Endodermal cell (in vitro differentiated cells): Measurements from ENCODE around the gene CCDC120. TPM values are rescaled to one million over a fixed set of nuclear protein-coding genes. Genes with fewer than 3 reads are reported as not detected.
A peak's percentile ranks its signal among the peaks of the same experiment; 100 is the strongest.

Experiments
- DNase-seq: peaks from one replicate; pipeline ENCODE4 v3.0.0-alpha.2; 2017
- H3K27ac ChIP-seq: 2 replicates; pipeline ENCODE4 v1.5.1; 2013; ENCODE audit warnings: mild to moderate bottlenecking, low read depth, low read length, moderate library complexity
- H3K27me3 ChIP-seq: 2 replicates; pipeline ENCODE4 v1.6.1; 2013; ENCODE audit warnings: mild to moderate bottlenecking, low read length, moderate library complexity; ENCODE audit not compliant: insufficient read depth, control insufficient read depth, poor library complexity, severe bottlenecking
- H3K36me3 ChIP-seq: 2 replicates; pipeline ENCODE4 v1.7.0; 2013; ENCODE audit warnings: mild to moderate bottlenecking, low read length, moderate library complexity; ENCODE audit not compliant: control insufficient read depth, insufficient read depth
- H3K4me1 ChIP-seq: one replicate; pipeline ENCODE4 v1.7.0; 2013; ENCODE audit warnings: low read length; ENCODE audit not compliant: control insufficient read depth, insufficient read depth
- H3K4me3 ChIP-seq: 2 replicates; pipeline ENCODE4 v1.5.1; 2013; ENCODE audit warnings: mild to moderate bottlenecking, low read length, moderate library complexity
- H3K9ac ChIP-seq: 2 replicates; pipeline ENCODE4 v1.6.1; 2013; ENCODE audit warnings: mild to moderate bottlenecking, low read length, moderate library complexity; ENCODE audit not compliant: poor library complexity, severe bottlenecking; ENCODE audit errors: extremely low read depth
- H3K9me3 ChIP-seq: 2 replicates; pipeline ENCODE4 v1.6.1; 2013; ENCODE audit warnings: mild to moderate bottlenecking, low read length, moderate library complexity; ENCODE audit not compliant: control insufficient read depth
- H3K27ac Mint-ChIP-seq: 2 replicates; pipeline ENCODE4 v1.8.0; 2020; ENCODE audit warnings: mixed read lengths
- H3K27me3 Mint-ChIP-seq: 2 replicates; pipeline ENCODE4 v1.8.0; 2021; ENCODE audit warnings: mild to moderate bottlenecking, mixed read lengths; ENCODE audit not compliant: insufficient read depth
- H3K36me3 Mint-ChIP-seq: 2 replicates; pipeline ENCODE4 v1.8.0; 2020; ENCODE audit warnings: low read depth, mixed read lengths
- H3K4me1 Mint-ChIP-seq: 2 replicates; pipeline ENCODE4 v1.8.0; 2020; ENCODE audit warnings: mixed read lengths
- H3K4me3 Mint-ChIP-seq: 2 replicates; pipeline ENCODE4 v1.8.0; 2020; ENCODE audit warnings: mild to moderate bottlenecking, moderate library complexity, mixed read lengths
- H3K9me3 Mint-ChIP-seq: 2 replicates; pipeline ENCODE4 v1.8.0; 2020; ENCODE audit warnings: mild to moderate bottlenecking, mixed read lengths
- WGBS, 2 experiments: methylation state at CpG; one replicate each; pipeline versions ENCODE4 v1.1.5 to v1.1.7; 2013; ENCODE audit warnings: missing lambda C conversion rate in 2 of 2, mixed read lengths in 1 of 2; ENCODE audit not compliant: insufficient coverage in 1 of 2, insufficient read length in 1 of 2; 5-methylcytosine and 5-hydroxymethylcytosine counted together
- total RNA-seq, 2 donors: library from RNA; stranded (reverse); fragmentation: NEBNext Ultra II Directional in 1 of 2; extraction: Animal tissue kit (Norgen Biotek cat#: 25700) in 1 of 2; gene quantifications; 2 replicates in 1 of 2; 3 replicates in 1 of 2; pipeline ENCODE4 v1.2.1, GENCODE V29; 2021
- TF ChIP-seq, protein P1 (sequence below): fragments of 200-600 bp; sonication (generic); conservative IDR thresholded peaks from 2 replicates; pipeline ENCODE4 v1.5.0; 2021; ENCODE audit warnings: antibody characterized with exemption, mild to moderate bottlenecking

The CCDC120 gene
- total RNA-seq, 2 donors from 2014 or later = 13.4 to 13.5 TPM

DNA sequence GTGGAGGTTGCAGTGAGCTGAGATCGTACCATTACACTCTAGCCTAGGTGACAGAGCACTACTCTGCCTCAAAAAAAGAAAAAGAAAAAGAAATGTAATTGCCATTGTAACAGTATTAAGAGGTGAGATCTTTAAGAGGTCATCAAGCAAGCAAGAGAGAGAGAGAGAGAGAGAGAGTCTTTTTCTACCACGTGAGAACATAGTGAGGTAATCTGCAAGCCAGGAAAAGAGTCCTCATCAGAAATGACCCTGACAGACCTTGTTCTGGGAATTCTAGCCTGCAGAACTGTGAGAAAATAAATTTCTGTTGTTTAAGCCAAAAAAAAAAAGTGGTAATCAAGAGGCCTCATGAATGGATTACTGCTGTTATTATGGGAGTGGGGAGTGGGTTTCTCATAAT is 49.8 kb downstream of the CCDC120 start:
- 80 to 100% methylated on average over 1 of the region's 2 CpGs for WGBS, 2 experiments
- no peak overlapping the region for H3K4me3 Mint-ChIP-seq

DNA sequence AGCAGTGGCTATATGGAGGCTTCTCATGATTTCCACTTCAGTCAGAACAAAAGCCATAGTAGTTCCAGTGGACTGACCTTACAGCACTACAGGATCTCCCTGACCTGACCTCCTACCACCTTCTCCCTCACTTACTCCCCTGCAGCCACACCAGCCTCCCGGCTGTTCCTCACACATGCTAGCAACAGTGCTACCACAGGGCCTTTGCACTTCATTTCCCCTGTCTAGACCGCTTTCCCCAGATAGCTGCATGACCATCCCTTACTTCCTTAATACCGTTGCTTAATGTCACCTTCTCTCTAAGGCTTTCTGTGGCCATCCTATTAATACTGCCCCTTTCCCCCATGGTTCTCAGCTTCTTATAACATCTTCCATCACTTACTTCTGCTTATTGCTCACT is 51.6 kb downstream of the CCDC120 start:
- H3K4me3 ChIP-seq = no peak overlapping the region
- peaks cover 50% of the 10 kb centered on the region for H3K9me3 Mint-ChIP-seq
- no peaks in the 10 kb centered on the region for H3K4me1 ChIP-seq
- H3K4me1 Mint-ChIP-seq = no peaks in the 10 kb centered on the region
- H3K36me3 ChIP-seq = peaks cover 3% of the 10 kb centered on the region
- DNase-seq = no peak
- TF ChIP-seq, protein P1, sequence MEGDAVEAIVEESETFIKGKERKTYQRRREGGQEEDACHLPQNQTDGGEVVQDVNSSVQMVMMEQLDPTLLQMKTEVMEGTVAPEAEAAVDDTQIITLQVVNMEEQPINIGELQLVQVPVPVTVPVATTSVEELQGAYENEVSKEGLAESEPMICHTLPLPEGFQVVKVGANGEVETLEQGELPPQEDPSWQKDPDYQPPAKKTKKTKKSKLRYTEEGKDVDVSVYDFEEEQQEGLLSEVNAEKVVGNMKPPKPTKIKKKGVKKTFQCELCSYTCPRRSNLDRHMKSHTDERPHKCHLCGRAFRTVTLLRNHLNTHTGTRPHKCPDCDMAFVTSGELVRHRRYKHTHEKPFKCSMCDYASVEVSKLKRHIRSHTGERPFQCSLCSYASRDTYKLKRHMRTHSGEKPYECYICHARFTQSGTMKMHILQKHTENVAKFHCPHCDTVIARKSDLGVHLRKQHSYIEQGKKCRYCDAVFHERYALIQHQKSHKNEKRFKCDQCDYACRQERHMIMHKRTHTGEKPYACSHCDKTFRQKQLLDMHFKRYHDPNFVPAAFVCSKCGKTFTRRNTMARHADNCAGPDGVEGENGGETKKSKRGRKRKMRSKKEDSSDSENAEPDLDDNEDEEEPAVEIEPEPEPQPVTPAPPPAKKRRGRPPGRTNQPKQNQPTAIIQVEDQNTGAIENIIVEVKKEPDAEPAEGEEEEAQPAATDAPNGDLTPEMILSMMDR = no peak
- WGBS, 2 experiments = 92 to 100% methylated on average over 3 of the region's 3 CpGs
- H3K9ac ChIP-seq = no peak overlapping the region
- no peaks in the 10 kb centered on the region for H3K9me3 ChIP-seq
- H3K27ac ChIP-seq = no peak overlapping the region
- no peak overlapping the region for H3K27ac Mint-ChIP-seq
- H3K4me3 Mint-ChIP-seq = no peak overlapping the region
- H3K36me3 Mint-ChIP-seq = peaks cover 14% of the 10 kb centered on the region
- H3K27me3 ChIP-seq = no peaks in the 10 kb centered on the region
- no peaks in the 10 kb centered on the region for H3K27me3 Mint-ChIP-seq

More for the DNA sequence above, 49.8 kb downstream of the CCDC120 start:
- H3K27me3 ChIP-seq = no peaks in the 10 kb centered on the region
- H3K36me3 Mint-ChIP-seq = peaks cover 13% of the 10 kb centered on the region
- H3K9me3 Mint-ChIP-seq = peaks cover 52% of the 10 kb centered on the region
- H3K9ac ChIP-seq = no peak overlapping the region
- no peak overlapping the region for H3K27ac Mint-ChIP-seq
- no peak overlapping the region for H3K4me3 ChIP-seq
- H3K27me3 Mint-ChIP-seq = no peaks in the 10 kb centered on the region
- H3K9me3 ChIP-seq = no peaks in the 10 kb centered on the region
- DNase-seq = no peak
- H3K36me3 ChIP-seq = peaks cover 3% of the 10 kb centered on the region
- no peak overlapping the region for H3K27ac ChIP-seq
- TF ChIP-seq, protein P1 = no peak
- no peaks in the 10 kb centered on the region for H3K4me1 ChIP-seq
- H3K4me1 Mint-ChIP-seq = no peaks in the 10 kb centered on the region

DNA sequence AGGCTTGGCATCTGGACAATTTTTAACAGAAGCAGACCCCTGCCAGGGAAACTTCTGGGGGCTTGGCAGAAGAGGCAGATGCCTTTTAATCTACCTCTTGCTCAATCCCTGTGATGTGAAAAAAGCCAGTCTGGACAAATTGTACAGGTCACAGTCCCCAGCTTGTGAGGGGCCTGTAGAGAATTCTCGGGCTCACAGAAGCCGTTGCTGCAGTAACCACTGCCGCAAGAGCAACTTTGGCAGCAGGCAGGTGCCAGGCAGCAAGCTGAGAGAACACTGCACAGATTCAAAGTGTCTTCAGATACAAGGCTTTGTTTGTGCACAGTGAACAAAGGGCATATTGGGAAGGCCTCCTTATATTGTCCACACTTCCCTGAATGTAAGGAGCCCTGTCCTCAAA is 53.0 kb downstream of the CCDC120 start:
- H3K36me3 Mint-ChIP-seq = peaks cover 28% of the 10 kb centered on the region
- TF ChIP-seq, protein P1 = no peak
- Histone ChIP-seq H3K4me1 (no peaks in the 10 kb centered on the region), H3K9ac (no peak overlapping the region), H3K9me3 (no peaks in the 10 kb centered on the region), H3K27me3 (no peaks in the 10 kb centered on the region), H3K27ac (peak overlapping the region; percentile 83), H3K36me3 (peaks cover 3% of the 10 kb centered on the region), H3K4me3 (no peak overlapping the region)
- H3K27me3 Mint-ChIP-seq = no peaks in the 10 kb centered on the region
- no peaks in the 10 kb centered on the region for H3K4me1 Mint-ChIP-seq
- no peak overlapping the region for H3K27ac Mint-ChIP-seq
- 90 to 94% methylated on average over 3 of the region's 3 CpGs for WGBS, 2 experiments
- DNase-seq = no peak
- H3K4me3 Mint-ChIP-seq = no peak overlapping the region
- H3K9me3 Mint-ChIP-seq = peaks cover 55% of the 10 kb centered on the region
